Stimulated activated memory B cell treated with anti-CD40 and anti-IgM and Interleukin-4, amounts not matched to agents 10 μg/mL and 1 μg/mL and 100 μg/mL, for 72 hours (primary cell): ENCODE results near the gene PKDCC.
A peak's percentile ranks its signal among the peaks of the same experiment; 100 is the strongest.

Source experiments
- ATAC-seq: fragments of 150-1000 bp; cut with Tn5 transposase; 2 replicates; pipeline ENCODE4 v1.10.0; 2021
- H3K27ac Mint-ChIP-seq: one replicate; pipeline ENCODE4 v1.8.0; 2022; ENCODE audit warnings: mild to moderate bottlenecking, mixed read lengths
- H3K27me3 Mint-ChIP-seq: one replicate; pipeline ENCODE4 v1.8.0; 2022; ENCODE audit warnings: mixed read lengths
- H3K36me3 Mint-ChIP-seq: one replicate; pipeline ENCODE4 v1.8.0; 2022; ENCODE audit warnings: mixed read lengths
- H3K4me1 Mint-ChIP-seq: one replicate; pipeline ENCODE4 v1.8.0; 2022; ENCODE audit warnings: mixed read lengths
- H3K4me3 Mint-ChIP-seq: one replicate; pipeline ENCODE4 v1.8.0; 2022; ENCODE audit warnings: mild to moderate bottlenecking, moderate library complexity, mixed read lengths
- H3K9me3 Mint-ChIP-seq: one replicate; pipeline ENCODE4 v1.8.0; 2022; ENCODE audit warnings: mixed read lengths

PKDCC gene

GRCh38 chr2:42098571-42099437 lies 51.0 kb downstream of the PKDCC start:
- H3K4me3 Mint-ChIP-seq = peak overlapping the region; percentile 60
- H3K27ac Mint-ChIP-seq = no peak overlapping the region
- no peaks in the 10 kb centered on the region for H3K36me3 Mint-ChIP-seq

GRCh38 chr2:42099438-42100173 lies 51.8 kb downstream of the PKDCC start:
- Mint-ChIP-seq H3K27me3 (no peaks in the 10 kb centered on the region), H3K4me3 (peak overlapping the region; percentile 14), H3K36me3 (no peaks in the 10 kb centered on the region), H3K4me1 (peaks cover 60% of the 10 kb centered on the region), H3K27ac (no peak overlapping the region), H3K9me3 (peaks cover 5% of the 10 kb centered on the region)
- ATAC-seq = peak; percentile 28

More at GRCh38 chr2:42098571-42099437, 51.0 kb downstream of the PKDCC start:
- ATAC-seq = peak; percentile 63
- H3K9me3 Mint-ChIP-seq = peaks cover 5% of the 10 kb centered on the region
- peaks cover 60% of the 10 kb centered on the region for H3K4me1 Mint-ChIP-seq
- no peaks in the 10 kb centered on the region for H3K27me3 Mint-ChIP-seq

- Mint-ChIP-seq H3K4me1 (peaks cover 60% of the 10 kb centered on the region), H3K27ac (no peak overlapping the region)
Measured at GRCh38 chr2:42100683-42101205, 52.9 kb downstream of the PKDCC start.

GRCh38 chr2:42101206-42102023 lies 53.6 kb downstream of the PKDCC start:
- H3K27ac Mint-ChIP-seq = no peak overlapping the region
- ATAC-seq = peak; percentile 3
- peaks cover 5% of the 10 kb centered on the region for H3K9me3 Mint-ChIP-seq
- no peaks in the 10 kb centered on the region for H3K36me3 Mint-ChIP-seq
- H3K4me1 Mint-ChIP-seq = peaks cover 60% of the 10 kb centered on the region
- H3K4me3 Mint-ChIP-seq = peak overlapping the region; percentile 77
- no peaks in the 10 kb centered on the region for H3K27me3 Mint-ChIP-seq

More at GRCh38 chr2:42100683-42101205, 52.9 kb downstream of the PKDCC start:
- Mint-ChIP-seq H3K9me3 (peaks cover 5% of the 10 kb centered on the region), H3K4me3 (peak overlapping the region; percentile 14), H3K36me3 (no peaks in the 10 kb centered on the region), H3K27me3 (no peaks in the 10 kb centered on the region)
- no peak for ATAC-seq

- Mint-ChIP-seq H3K27ac (no peak overlapping the region), H3K4me3 (peak overlapping the region; percentile 77), H3K36me3 (no peaks in the 10 kb centered on the region), H3K4me1 (peaks cover 54% of the 10 kb centered on the region), H3K9me3 (peaks cover 5% of the 10 kb centered on the region), H3K27me3 (no peaks in the 10 kb centered on the region)
- peak; percentile 82 for ATAC-seq
Measured at GRCh38 chr2:42102024-42102590, 54.3 kb downstream of the PKDCC start.

GRCh38 chr2:42102591-42103450 lies 55.0 kb downstream of the PKDCC start:
- H3K4me3 Mint-ChIP-seq = peak overlapping the region; percentile 77
- H3K4me1 Mint-ChIP-seq = peaks cover 47% of the 10 kb centered on the region
- H3K36me3 Mint-ChIP-seq = no peaks in the 10 kb centered on the region
- no peak overlapping the region for H3K27ac Mint-ChIP-seq
- peaks cover 5% of the 10 kb centered on the region for H3K9me3 Mint-ChIP-seq
- no peaks in the 10 kb centered on the region for H3K27me3 Mint-ChIP-seq
- ATAC-seq = peak; percentile 0

GRCh38 chr2:42103829-42104228 lies 56.0 kb downstream of the PKDCC start:
- H3K27ac Mint-ChIP-seq = no peak overlapping the region
- H3K27me3 Mint-ChIP-seq = no peaks in the 10 kb centered on the region
- peaks cover 37% of the 10 kb centered on the region for H3K4me1 Mint-ChIP-seq
- peaks cover 5% of the 10 kb centered on the region for H3K9me3 Mint-ChIP-seq
- no peaks in the 10 kb centered on the region for H3K36me3 Mint-ChIP-seq
- no peak for ATAC-seq
- peak overlapping the region; percentile 48 for H3K4me3 Mint-ChIP-seq

GRCh38 chr2:42104621-42105020 lies 56.8 kb downstream of the PKDCC start:
- Mint-ChIP-seq H3K4me3 (no peak overlapping the region), H3K27me3 (no peaks in the 10 kb centered on the region), H3K4me1 (peaks cover 29% of the 10 kb centered on the region), H3K9me3 (peaks cover 5% of the 10 kb centered on the region), H3K36me3 (no peaks in the 10 kb centered on the region), H3K27ac (no peak overlapping the region)
- no peak for ATAC-seq

- Mint-ChIP-seq H3K4me3 (no peak overlapping the region), H3K9me3 (no peaks in the 10 kb centered on the region), H3K27ac (no peak overlapping the region), H3K4me1 (peaks cover 19% of the 10 kb centered on the region), H3K27me3 (no peaks in the 10 kb centered on the region), H3K36me3 (no peaks in the 10 kb centered on the region)
- peak; percentile 73 for ATAC-seq
Measured at GRCh38 chr2:42105330-42106256, 57.8 kb downstream of the PKDCC start.

- no peak overlapping the region for H3K27ac Mint-ChIP-seq
- no peak for ATAC-seq
Measured at GRCh38 chr2:42106257-42106816, 58.5 kb downstream of the PKDCC start.

GRCh38 chr2:42107249-42108042 lies 59.6 kb downstream of the PKDCC start:
- Mint-ChIP-seq H3K27me3 (no peaks in the 10 kb centered on the region), H3K9me3 (no peaks in the 10 kb centered on the region), H3K36me3 (no peaks in the 10 kb centered on the region), H3K4me1 (peaks cover 15% of the 10 kb centered on the region), H3K27ac (no peak overlapping the region), H3K4me3 (no peak overlapping the region)
- ATAC-seq = no peak

More at GRCh38 chr2:42106257-42106816, 58.5 kb downstream of the PKDCC start:
- no peak overlapping the region for H3K4me3 Mint-ChIP-seq
- peaks cover 16% of the 10 kb centered on the region for H3K4me1 Mint-ChIP-seq
- no peaks in the 10 kb centered on the region for H3K9me3 Mint-ChIP-seq
- H3K27me3 Mint-ChIP-seq = no peaks in the 10 kb centered on the region
- no peaks in the 10 kb centered on the region for H3K36me3 Mint-ChIP-seq
